ENCODE data around the gene ETFA. TPM values are rescaled to one million over a fixed set of nuclear protein-coding genes. Genes with fewer than 3 reads are reported as not detected.

Gene ETFA
- total RNA-seq: 10 to 100 TPM; 47.7 to 49.4 TPM
- polyA plus RNA-seq: 100 to 1,000 TPM; 104 to 106 TPM

DNA sequence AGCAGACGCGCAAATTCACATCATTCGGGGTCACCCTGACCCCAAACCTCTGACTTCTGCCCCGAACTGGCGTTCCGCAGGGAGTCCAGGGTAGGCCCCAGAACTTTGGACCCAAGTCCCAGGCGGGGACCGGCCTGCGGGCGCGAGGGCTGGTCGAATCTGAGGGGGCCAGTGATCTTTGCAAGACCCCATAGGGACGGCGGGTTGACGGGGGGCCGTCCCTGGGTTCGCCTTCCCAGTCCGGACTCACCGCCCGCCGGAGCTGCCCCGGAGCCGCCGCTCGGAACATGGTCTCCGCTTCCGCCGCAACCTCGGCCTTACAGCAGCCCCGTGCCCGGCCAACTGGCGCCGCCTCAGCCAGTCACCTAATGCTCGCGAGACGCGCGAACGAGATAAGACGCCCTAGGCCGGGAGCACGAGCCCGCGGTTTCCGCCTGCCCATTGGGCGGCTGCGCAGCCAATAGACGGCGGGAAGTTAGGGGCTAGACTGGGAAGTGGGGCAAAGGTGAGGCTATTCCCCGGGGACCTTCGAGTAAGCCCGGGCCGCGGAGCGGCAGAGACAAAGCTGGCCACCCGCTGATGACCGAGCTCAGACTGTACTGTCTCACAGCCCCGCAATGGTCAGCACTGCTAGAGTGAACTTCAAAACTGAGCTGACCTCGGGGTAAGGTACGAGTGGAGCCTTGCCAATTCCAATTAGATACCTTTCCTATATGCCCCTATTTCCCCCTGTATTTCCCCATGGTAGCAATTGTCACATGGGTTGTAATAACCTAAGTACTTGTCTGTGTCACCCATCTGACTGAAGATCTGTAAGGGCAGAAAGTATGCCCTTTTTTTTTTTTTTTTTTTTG, at the start of gene ETFA:
ETFA (minus strand) TSS at position 370 of the 854 bp plus-strand sequence; CDS start at position 289, 81 bp downstream.
- ChIA-PET POLR2A (ENCODE audit: partially characterized antibody) (interaction anchor here (0.7 to 1.5 kb wide), 5 partner anchors 25 to 696 kb away, joined by 3 to 5 read pairs (median 3); partner anchors contain the start of gene PSTPIP1), CTCF (ENCODE audit: partially characterized antibody) (interaction anchor here (1.1 to 1.6 kb wide), 3 partner anchors 11 to 25 kb away, joined by 3 to 5 read pairs (median 4); no protein-coding TSS in a partner anchor)
- Histone ChIP-seq H3K27me3 (ENCODE audit: insufficient read depth, low read length) (no peaks in the 10 kb centered on the region), H3K36me3 (ENCODE audit: insufficient read depth, low read length) (no peaks in the 10 kb centered on the region), H3K9me3 (ENCODE audit: control insufficient read depth in 1 of 2, low read length in 2 of 2) (no peaks in the 10 kb centered on the region), H3K4me1 (ENCODE audit: insufficient read depth, low read length) (peaks cover 21% of the 10 kb centered on the region), H3K4me3 (ENCODE audit: low read length in 2 of 2) (peak within 1 kb of the TSS; percentile 51 to 74), H3K27ac (ENCODE audit: low read depth, low read length) (peak within 1 kb of the TSS; percentile 72)
- DNase-seq: peak; percentile 81 to 86 (median 84)
- Mint-ChIP-seq H3K27ac (peak within 1 kb of the TSS; percentile 59 to 94 (median 91)), H3K27me3 (peaks cover 0 to 1% of the 10 kb centered on the region in 2 donors), H3K4me1 (peaks cover 22 to 44% (median 33%) of the 10 kb centered on the region in 4 donors), H3K9me3 (peaks cover 0 to 3% (median 0%) of the 10 kb centered on the region in 8 donors), H3K4me3 (peak within 1 kb of the TSS; percentile 88 to 96 (median 92)), H3K36me3 (peaks cover 3 to 5% of the 10 kb centered on the region in 2 donors)
- intact Hi-C loops (cut with micrococcal nuclease): loop anchor here (1.0 to 10.0 kb wide), 3 partner anchors 25 to 1113 kb away; partner anchors contain the start of genes HMG20A and PEAK1

GRCh38 chr15:76360416-76360815, 49.1 kb upstream of the ETFA start:
- POLR2A ChIA-PET (ENCODE audit: partially characterized antibody): no interaction called here
- Mint-ChIP-seq H3K4me3 (no peak overlapping the region), H3K27ac (no peak overlapping the region), H3K36me3 (peaks cover 2 to 39% of the 10 kb centered on the region in 2 donors), H3K27me3 (no peaks in the 10 kb centered on the region), H3K9me3 (no peaks in the 10 kb centered on the region), H3K4me1 (no peaks in the 10 kb centered on the region)
- Histone ChIP-seq H3K4me1 (ENCODE audit: insufficient read depth, low read length) (no peaks in the 10 kb centered on the region), H3K27ac (ENCODE audit: low read depth, low read length) (no peak overlapping the region), H3K4me3 (ENCODE audit: low read length in 2 of 2) (no peak overlapping the region), H3K36me3 (ENCODE audit: insufficient read depth, low read length) (no peaks in the 10 kb centered on the region), H3K27me3 (ENCODE audit: insufficient read depth, low read length) (no peaks in the 10 kb centered on the region), H3K9me3 (ENCODE audit: control insufficient read depth in 1 of 2, low read length in 2 of 2) (no peaks in the 10 kb centered on the region)
- DNase-seq: no peak
- CTCF ChIA-PET (ENCODE audit: partially characterized antibody): no interaction called here
- intact Hi-C loops (cut with micrococcal nuclease): no loop called here

GRCh38 chr15:76359152-76359551, 47.9 kb upstream of the ETFA start:
- intact Hi-C loops (cut with micrococcal nuclease): no loop called here
- no peak overlapping the region for H3K27ac ChIP-seq (ENCODE audit: low read depth, low read length)
- Mint-ChIP-seq H3K36me3 (peaks cover 3 to 31% of the 10 kb centered on the region in 2 donors), H3K27me3 (no peaks in the 10 kb centered on the region), H3K9me3 (no peaks in the 10 kb centered on the region), H3K27ac (no peak overlapping the region), H3K4me1 (no peaks in the 10 kb centered on the region), H3K4me3 (no peak overlapping the region)
- H3K4me3 ChIP-seq (ENCODE audit: low read length in 2 of 2): no peak overlapping the region
- no peaks in the 10 kb centered on the region for H3K36me3 ChIP-seq (ENCODE audit: insufficient read depth, low read length)
- H3K9me3 ChIP-seq (ENCODE audit: control insufficient read depth in 1 of 2, low read length in 2 of 2): no peaks in the 10 kb centered on the region
- POLR2A ChIA-PET (ENCODE audit: partially characterized antibody): no interaction called here
- no peaks in the 10 kb centered on the region for H3K27me3 ChIP-seq (ENCODE audit: insufficient read depth, low read length)
- H3K4me1 ChIP-seq (ENCODE audit: insufficient read depth, low read length): no peaks in the 10 kb centered on the region
- CTCF ChIA-PET (ENCODE audit: partially characterized antibody): no interaction called here
- no peak for DNase-seq

DNA sequence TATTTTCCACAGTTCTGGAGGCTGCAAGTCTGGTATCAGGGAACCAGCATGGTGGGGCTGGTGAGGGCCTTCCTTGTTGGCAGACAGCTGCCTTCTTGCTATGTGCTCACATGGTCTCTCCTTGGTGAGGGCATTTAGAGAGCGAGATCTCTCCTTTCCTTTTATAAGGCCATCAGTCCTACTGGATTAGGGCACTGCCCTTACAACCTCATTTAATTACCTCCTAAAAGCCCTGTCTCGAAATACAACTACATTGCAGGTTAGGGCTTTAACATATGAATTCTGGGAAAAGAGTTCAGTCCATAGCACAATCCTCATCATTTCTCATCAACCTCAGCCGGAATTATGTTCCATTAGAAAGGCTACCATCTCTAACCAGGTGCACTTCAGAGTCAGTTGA, 47.2 kb upstream of the ETFA start:
- H3K4me1 ChIP-seq (ENCODE audit: insufficient read depth, low read length): no peaks in the 10 kb centered on the region
- H3K27ac ChIP-seq (ENCODE audit: low read depth, low read length): no peak overlapping the region
- H3K4me3 ChIP-seq (ENCODE audit: low read length in 2 of 2): no peak overlapping the region
- H3K36me3 ChIP-seq (ENCODE audit: insufficient read depth, low read length): no peaks in the 10 kb centered on the region
- no peak for DNase-seq
- H3K27ac Mint-ChIP-seq: no peak overlapping the region
- CTCF ChIA-PET (ENCODE audit: partially characterized antibody): no interaction called here
- peaks cover 3 to 25% of the 10 kb centered on the region in 2 donors for H3K36me3 Mint-ChIP-seq
- H3K4me3 Mint-ChIP-seq: no peak overlapping the region
- H3K9me3 Mint-ChIP-seq: no peaks in the 10 kb centered on the region
- POLR2A ChIA-PET (ENCODE audit: partially characterized antibody): no interaction called here
- H3K27me3 Mint-ChIP-seq: no peaks in the 10 kb centered on the region
- H3K4me1 Mint-ChIP-seq: no peaks in the 10 kb centered on the region
- intact Hi-C loops (cut with micrococcal nuclease): no loop called here
- no peaks in the 10 kb centered on the region for H3K9me3 ChIP-seq (ENCODE audit: control insufficient read depth in 1 of 2, low read length in 2 of 2)
- H3K27me3 ChIP-seq (ENCODE audit: insufficient read depth, low read length): no peaks in the 10 kb centered on the region

DNA sequence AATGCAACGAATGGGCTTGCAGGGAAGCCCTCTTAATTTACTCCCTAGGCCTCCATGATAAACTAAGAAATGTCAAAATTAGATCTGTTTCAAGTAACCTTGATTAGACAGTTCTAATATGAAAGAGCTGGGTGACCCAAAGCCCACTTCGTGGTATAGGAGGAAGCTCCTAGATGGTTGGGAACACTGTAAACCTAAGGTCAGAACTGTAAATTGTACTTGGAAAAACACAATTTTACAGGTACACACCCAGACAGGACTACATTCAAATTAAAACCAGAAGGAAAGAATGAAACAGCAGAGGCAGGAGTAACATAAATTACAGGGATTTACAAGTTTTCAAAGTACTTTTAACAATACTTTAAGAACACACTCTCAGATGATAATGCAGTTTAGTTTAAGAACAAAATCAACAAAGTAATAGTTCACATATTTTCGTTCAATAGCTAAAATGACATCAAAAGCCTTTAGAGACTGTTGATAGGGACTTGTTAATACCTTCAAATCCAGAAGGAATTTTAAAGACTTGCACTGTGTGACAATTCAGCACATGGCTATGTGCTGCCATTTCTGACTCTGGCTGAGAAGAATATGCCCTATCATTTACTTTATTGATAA, 43.7 kb upstream of the ETFA start:
- no peaks in the 10 kb centered on the region for H3K9me3 ChIP-seq (ENCODE audit: control insufficient read depth in 1 of 2, low read length in 2 of 2)
- intact Hi-C loops (cut with micrococcal nuclease): no loop called here
- no peaks in the 10 kb centered on the region for H3K27me3 Mint-ChIP-seq
- no peaks in the 10 kb centered on the region for H3K4me1 Mint-ChIP-seq
- H3K4me1 ChIP-seq (ENCODE audit: insufficient read depth, low read length): no peaks in the 10 kb centered on the region
- H3K9me3 Mint-ChIP-seq: no peaks in the 10 kb centered on the region
- no peaks in the 10 kb centered on the region for H3K27me3 ChIP-seq (ENCODE audit: insufficient read depth, low read length)
- H3K4me3 Mint-ChIP-seq: no peak overlapping the region
- no peak for DNase-seq
- H3K36me3 ChIP-seq (ENCODE audit: insufficient read depth, low read length): no peaks in the 10 kb centered on the region
- ChIA-PET CTCF (ENCODE audit: partially characterized antibody) (interaction anchor here (1.4 kb wide), 1 partner anchor 11 kb away, joined by 4 read pairs; no protein-coding TSS in a partner anchor), POLR2A (ENCODE audit: partially characterized antibody) (no interaction called here)
- no peak overlapping the region for H3K27ac Mint-ChIP-seq
- H3K4me3 ChIP-seq (ENCODE audit: low read length in 2 of 2): no peak overlapping the region
- peaks cover 3 to 37% of the 10 kb centered on the region in 2 donors for H3K36me3 Mint-ChIP-seq
- no peak overlapping the region for H3K27ac ChIP-seq (ENCODE audit: low read depth, low read length)

DNA sequence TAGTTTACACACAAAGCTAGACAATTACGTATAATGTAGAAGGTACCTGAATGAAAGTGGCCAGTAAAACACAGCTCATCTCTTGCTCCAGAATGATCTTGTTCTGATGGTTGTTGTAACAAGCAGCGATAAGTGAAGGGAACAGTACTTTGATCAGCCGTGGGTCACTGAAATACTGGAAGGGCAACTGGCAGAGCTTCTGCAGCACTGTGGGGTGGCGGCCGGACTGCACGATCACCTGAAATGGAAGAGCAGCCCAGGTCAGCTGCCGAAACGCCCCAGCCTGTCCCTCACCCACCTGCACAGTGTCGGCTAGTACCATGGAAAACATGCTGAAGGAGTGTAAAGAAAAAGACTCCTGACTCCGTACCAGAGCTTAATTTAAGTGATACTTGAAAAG, 42.6 kb upstream of the ETFA start:
- H3K36me3 Mint-ChIP-seq: peaks cover 5 to 36% of the 10 kb centered on the region in 2 donors
- H3K27me3 ChIP-seq (ENCODE audit: insufficient read depth, low read length): no peaks in the 10 kb centered on the region
- H3K27me3 Mint-ChIP-seq: peaks cover 0 to 2% of the 10 kb centered on the region in 2 donors
- intact Hi-C loops (cut with micrococcal nuclease): no loop called here
- no peaks in the 10 kb centered on the region for H3K9me3 Mint-ChIP-seq
- H3K4me3 Mint-ChIP-seq: no peak overlapping the region
- no peaks in the 10 kb centered on the region for H3K9me3 ChIP-seq (ENCODE audit: control insufficient read depth in 1 of 2, low read length in 2 of 2)
- ChIA-PET CTCF (ENCODE audit: partially characterized antibody) (interaction anchor here (1.4 kb wide), 1 partner anchor 12 kb away, joined by 4 read pairs; no protein-coding TSS in a partner anchor), POLR2A (ENCODE audit: partially characterized antibody) (no interaction called here)
- no peak overlapping the region for H3K4me3 ChIP-seq (ENCODE audit: low read length in 2 of 2)
- no peaks in the 10 kb centered on the region for H3K36me3 ChIP-seq (ENCODE audit: insufficient read depth, low read length)
- no peak for DNase-seq
- no peaks in the 10 kb centered on the region for H3K4me1 Mint-ChIP-seq
- no peak overlapping the region for H3K27ac ChIP-seq (ENCODE audit: low read depth, low read length)
- no peak overlapping the region for H3K27ac Mint-ChIP-seq
- no peaks in the 10 kb centered on the region for H3K4me1 ChIP-seq (ENCODE audit: insufficient read depth, low read length)

GRCh38 chr15:76353023-76353577, 41.8 kb upstream of the ETFA start:
- peaks cover 0 to 5% of the 10 kb centered on the region in 2 donors for H3K27me3 Mint-ChIP-seq
- Histone ChIP-seq H3K27ac (ENCODE audit: low read depth, low read length) (no peak overlapping the region), H3K27me3 (ENCODE audit: insufficient read depth, low read length) (no peaks in the 10 kb centered on the region), H3K4me1 (ENCODE audit: insufficient read depth, low read length) (no peaks in the 10 kb centered on the region), H3K4me3 (ENCODE audit: low read length in 2 of 2) (no peak overlapping the region), H3K9me3 (ENCODE audit: control insufficient read depth in 1 of 2, low read length in 2 of 2) (no peaks in the 10 kb centered on the region), H3K36me3 (ENCODE audit: insufficient read depth, low read length) (no peaks in the 10 kb centered on the region)
- CTCF ChIA-PET (ENCODE audit: partially characterized antibody): no interaction called here
- intact Hi-C loops (cut with micrococcal nuclease): no loop called here
- no peaks in the 10 kb centered on the region for H3K4me1 Mint-ChIP-seq
- DNase-seq: no peak
- POLR2A ChIA-PET (ENCODE audit: partially characterized antibody): no interaction called here
- H3K9me3 Mint-ChIP-seq: no peaks in the 10 kb centered on the region
- peaks cover 8 to 36% of the 10 kb centered on the region in 2 donors for H3K36me3 Mint-ChIP-seq
- no peak overlapping the region for H3K27ac Mint-ChIP-seq
- no peak overlapping the region for H3K4me3 Mint-ChIP-seq

All from CD4-positive, alpha-beta memory T cell (primary cell).